ENCODE results near the gene ROR1.

DNA sequence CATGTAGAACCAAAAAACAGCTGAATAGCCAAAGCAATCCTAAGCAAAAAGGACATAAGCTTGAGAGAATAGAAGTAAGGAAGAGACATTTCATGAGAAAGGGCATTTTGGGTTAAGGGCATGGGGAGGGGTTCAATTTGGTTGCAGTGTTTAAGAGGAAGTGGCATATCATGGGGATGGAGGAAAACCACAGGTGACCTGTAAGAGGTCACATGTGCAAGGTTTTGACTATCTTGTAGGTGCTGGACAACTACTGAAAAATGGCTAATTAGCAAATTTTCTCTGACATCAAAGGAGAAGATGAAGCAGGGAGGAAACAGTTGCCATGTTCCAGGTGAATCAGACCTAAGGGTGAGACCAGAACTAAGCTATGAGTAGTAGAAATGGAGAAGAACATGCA lies 31.3 kb upstream of the ROR1 start:
- TF ChIP-seq POLR2AphosphoS5 (IDR thresholded peaks at IDR 0.05) (no peak), POLR2A (IDR thresholded peaks at IDR 0.05) (no peak), EP300 (IDR thresholded peaks at IDR 0.05) (no peak)
- TF ChIP-seq, protein P1, sequence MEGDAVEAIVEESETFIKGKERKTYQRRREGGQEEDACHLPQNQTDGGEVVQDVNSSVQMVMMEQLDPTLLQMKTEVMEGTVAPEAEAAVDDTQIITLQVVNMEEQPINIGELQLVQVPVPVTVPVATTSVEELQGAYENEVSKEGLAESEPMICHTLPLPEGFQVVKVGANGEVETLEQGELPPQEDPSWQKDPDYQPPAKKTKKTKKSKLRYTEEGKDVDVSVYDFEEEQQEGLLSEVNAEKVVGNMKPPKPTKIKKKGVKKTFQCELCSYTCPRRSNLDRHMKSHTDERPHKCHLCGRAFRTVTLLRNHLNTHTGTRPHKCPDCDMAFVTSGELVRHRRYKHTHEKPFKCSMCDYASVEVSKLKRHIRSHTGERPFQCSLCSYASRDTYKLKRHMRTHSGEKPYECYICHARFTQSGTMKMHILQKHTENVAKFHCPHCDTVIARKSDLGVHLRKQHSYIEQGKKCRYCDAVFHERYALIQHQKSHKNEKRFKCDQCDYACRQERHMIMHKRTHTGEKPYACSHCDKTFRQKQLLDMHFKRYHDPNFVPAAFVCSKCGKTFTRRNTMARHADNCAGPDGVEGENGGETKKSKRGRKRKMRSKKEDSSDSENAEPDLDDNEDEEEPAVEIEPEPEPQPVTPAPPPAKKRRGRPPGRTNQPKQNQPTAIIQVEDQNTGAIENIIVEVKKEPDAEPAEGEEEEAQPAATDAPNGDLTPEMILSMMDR (IDR thresholded peaks at IDR 0.05): no peak
